Fibroblast of the aortic adventitia (primary cell): ENCODE results near the gene HSD17B11. TPM values are rescaled to one million over a fixed set of nuclear protein-coding genes. Genes with fewer than 3 reads are reported as not detected.
"Not testable (repeated sequence)": the region's sequence is repeated elsewhere in the genome, so short reads cannot be mapped to it uniquely, and the experiment has no call there.

ENCODE experiments used
- DNase-seq: peaks from one replicate; pipeline ENCODE4 v3.0.0-alpha.2; 2010; ENCODE audit warnings: low read depth
- H3K4me3 ChIP-seq: 2 replicates; pipeline ENCODE4 v1.5.1; 2011; ENCODE audit warnings: low read depth, mild to moderate bottlenecking, control low read depth, low read length, moderate library complexity
- CTCF ChIP-seq: IDR thresholded peaks from 2 replicates; pipeline ENCODE4 v1.5.1; 2011; ENCODE audit warnings: mild to moderate bottlenecking, low read length, control low read depth, inconsistent platforms; ENCODE audit not compliant: insufficient read depth
- total RNA-seq: library from RNA; depleted of rRNA; stranded (reverse); fragments of >200 nt; gene quantifications from 2 replicates; pipeline ENCODE4 v1.2.3, GENCODE V29; 2012; ENCODE audit warnings: low replicate concordance

The HSD17B11 gene
- total RNA-seq, 1 donor, result 46.8 TPM

- no peak overlapping the region for H3K4me3 ChIP-seq
- no peak for TF ChIP-seq CTCF
- DNase-seq, result no peak
These were observed 34.0 kb downstream of the HSD17B11 start for GRCh38 chr4:87356832-87357526.

GRCh38 chr4:87354168-87355102, 36.6 kb downstream of the HSD17B11 start:
- peak; percentile 72 for DNase-seq
- no peak for TF ChIP-seq CTCF
- H3K4me3 ChIP-seq, result peak overlapping the region; percentile 28

- TF ChIP-seq CTCF, result peak; percentile 71
- peak; percentile 85 for DNase-seq
- no peak overlapping the region for H3K4me3 ChIP-seq
These were observed 37.4 kb downstream of the HSD17B11 start for GRCh38 chr4:87353592-87353991.

- H3K4me3 ChIP-seq, result no peak overlapping the region
- no peak for DNase-seq
- no peak for TF ChIP-seq CTCF
These were observed 45.8 kb downstream of the HSD17B11 start for GRCh38 chr4:87345139-87345538.

DNA sequence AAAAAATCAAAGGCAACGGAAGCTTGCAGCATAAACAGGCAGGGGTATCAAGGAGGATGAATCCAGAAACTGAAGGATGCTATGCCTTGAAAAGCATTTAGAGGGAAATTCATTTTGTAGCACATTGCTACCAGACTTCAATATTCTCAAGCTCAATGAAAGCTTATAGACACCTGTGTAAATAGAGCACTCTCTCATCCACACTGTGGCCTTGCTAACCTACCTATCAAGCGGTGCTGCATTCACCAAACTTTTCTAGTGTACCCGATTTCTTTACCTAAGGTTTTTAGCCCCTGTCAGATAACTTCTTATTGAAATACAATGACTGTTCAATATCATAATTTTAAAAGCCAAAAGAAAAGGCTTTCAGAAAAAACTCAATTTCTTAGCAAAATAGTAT, 48.1 kb downstream of the HSD17B11 start:
- H3K4me3 ChIP-seq, result no peak overlapping the region
- no peak for TF ChIP-seq CTCF
- DNase-seq, result no peak

GRCh38 chr4:87341954-87342635, 48.9 kb downstream of the HSD17B11 start:
- not testable (repeated sequence) for H3K4me3 ChIP-seq
- peak; percentile 72 for DNase-seq

- no peak for TF ChIP-seq CTCF
- peak; percentile 21 for DNase-seq
- no peak overlapping the region for H3K4me3 ChIP-seq
These were observed 51.5 kb downstream of the HSD17B11 start for GRCh38 chr4:87339440-87339839.
